Measurements from ENCODE around the gene KASH5.
"Not testable (repeated sequence)": the region's sequence is repeated elsewhere in the genome, so short reads cannot be mapped to it uniquely, and the experiment has no call there.

The KASH5 gene

DNA sequence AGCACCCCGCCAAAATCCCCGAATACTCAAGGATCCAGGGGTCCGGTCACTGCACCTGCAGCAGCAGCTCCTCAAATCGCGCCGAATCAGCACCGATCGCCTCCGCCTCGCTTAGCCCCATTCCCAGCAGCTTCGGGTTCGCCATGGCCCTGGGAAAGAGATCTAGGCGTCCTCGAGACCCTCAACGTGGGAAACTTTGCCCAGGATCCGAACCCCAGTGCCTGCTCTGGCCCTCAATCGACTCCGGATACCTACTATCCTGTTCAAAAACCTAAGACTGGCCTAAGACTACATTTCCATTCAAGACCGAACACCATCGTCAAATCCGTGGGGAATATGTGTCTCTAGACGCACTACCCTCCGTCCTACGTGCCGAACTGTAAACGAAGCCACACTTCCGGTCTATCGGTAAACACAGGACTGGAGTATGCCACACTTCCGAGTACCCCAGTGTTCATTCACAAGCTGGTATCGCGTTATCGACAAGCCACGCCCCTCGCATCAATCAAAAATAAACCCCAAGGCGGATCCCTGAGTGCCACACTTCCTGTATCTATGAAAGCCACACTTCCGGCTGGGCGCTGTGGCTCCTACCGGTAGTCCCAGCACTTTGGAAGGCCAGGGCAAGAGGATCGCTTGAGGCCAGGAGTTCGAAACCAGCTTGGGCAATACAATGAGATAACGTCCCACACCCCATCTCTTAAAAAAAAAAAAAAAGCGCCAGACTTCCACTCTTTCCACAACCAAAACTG is 63.6 kb downstream of the KASH5 start, which contains the start of gene PIH1D1:
Gene PIH1D1 (minus strand): TSS at position 385 of the 752 bp plus-strand sequence. CDS start 240 bp downstream, at position 145.
- Histone ChIP-seq H3K36me3 (ENCODE audit: insufficient read depth, low read length) (no peaks in the 10 kb centered on the region), H3K4me1 (ENCODE audit: insufficient read depth, low read length) (no peaks in the 10 kb centered on the region), H3K9ac (ENCODE audit: low read depth, low read length) (peak within 1 kb of the TSS; percentile 97), H3K9me3 (ENCODE audit: control insufficient read depth, insufficient read depth, low read length) (no peaks in the 10 kb centered on the region)

DNA sequence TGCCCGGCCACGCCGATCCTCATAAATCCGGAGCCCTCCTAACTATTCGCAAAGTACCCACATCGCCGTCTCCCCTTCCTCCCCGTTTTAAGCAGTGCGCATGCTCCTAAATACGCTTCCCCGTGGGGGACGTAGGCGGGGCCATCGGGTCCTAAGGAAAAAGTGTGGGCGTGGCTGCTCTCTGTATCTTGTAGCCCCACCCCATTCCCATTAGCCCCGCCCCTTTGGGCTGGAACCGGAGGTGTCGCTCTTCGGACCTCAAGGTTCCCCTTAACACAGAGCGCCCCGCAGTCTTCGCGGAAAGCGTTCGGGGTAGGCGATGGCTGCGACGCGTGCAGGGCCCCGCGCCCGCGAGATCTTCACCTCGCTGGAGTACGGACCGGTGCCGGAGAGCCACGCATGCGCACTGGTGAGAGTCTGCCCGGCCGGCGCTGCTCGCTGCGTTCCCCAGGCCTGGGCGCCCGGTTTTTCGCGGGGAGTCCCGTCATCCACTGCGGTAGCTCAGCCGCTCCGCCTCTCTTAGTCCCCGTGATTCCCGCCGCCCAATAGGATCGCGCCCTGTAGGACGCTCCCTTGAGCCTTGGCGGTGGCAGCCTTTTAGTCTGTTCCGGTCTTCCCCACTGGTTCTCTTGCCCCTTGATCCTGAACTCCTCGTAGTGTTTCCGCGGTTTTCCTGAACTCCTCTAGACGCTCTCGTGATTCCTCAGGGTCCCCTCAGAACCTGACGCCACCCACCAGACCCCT is 65.1 kb downstream of the KASH5 start, which contains the start of gene ALDH16A1:
Gene ALDH16A1 (plus strand): TSS at position 213 of the 744 bp plus-strand sequence. CDS start 107 bp downstream, at position 320.
- Histone ChIP-seq H3K9me3 (ENCODE audit: control insufficient read depth, insufficient read depth, low read length) (no peaks in the 10 kb centered on the region), H3K9ac (ENCODE audit: low read depth, low read length) (peak within 1 kb of the TSS; percentile 79), H3K36me3 (ENCODE audit: insufficient read depth, low read length) (no peaks in the 10 kb centered on the region), H3K4me1 (ENCODE audit: insufficient read depth, low read length) (no peaks in the 10 kb centered on the region)

GRCh38 chr19:49453757-49454240 is 65.8 kb downstream of the KASH5 start:
- Histone ChIP-seq H3K9ac (ENCODE audit: low read depth, low read length) (peak overlapping the region; percentile 79), H3K9me3 (ENCODE audit: control insufficient read depth, insufficient read depth, low read length) (no peaks in the 10 kb centered on the region), H3K36me3 (ENCODE audit: insufficient read depth, low read length) (no peaks in the 10 kb centered on the region), H3K4me1 (ENCODE audit: insufficient read depth, low read length) (no peaks in the 10 kb centered on the region)

DNA sequence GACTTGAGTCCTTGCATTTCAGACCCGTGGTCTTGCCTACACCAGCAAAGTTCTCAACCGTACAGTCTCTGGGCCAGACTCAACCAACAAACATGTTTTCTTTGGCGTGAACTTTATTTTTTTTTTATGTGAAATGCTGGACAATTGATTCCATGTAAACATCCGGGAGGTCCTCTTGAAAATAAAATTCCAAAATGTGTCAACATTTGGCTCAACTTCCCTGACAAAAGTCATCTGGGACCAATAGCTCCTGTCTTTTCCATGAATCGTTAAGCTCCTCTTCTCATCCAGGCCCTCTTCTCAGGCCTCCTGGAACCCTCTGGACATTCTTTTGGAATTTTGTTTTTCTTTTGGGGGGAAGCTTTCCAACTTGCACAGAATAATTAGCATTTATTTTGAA is 67.7 kb downstream of the KASH5 start:
- H3K36me3 ChIP-seq (ENCODE audit: insufficient read depth, low read length) = no peaks in the 10 kb centered on the region
- no peak overlapping the region for H3K9ac ChIP-seq (ENCODE audit: low read depth, low read length)
- no peaks in the 10 kb centered on the region for H3K4me1 ChIP-seq (ENCODE audit: insufficient read depth, low read length)
- no peaks in the 10 kb centered on the region for H3K9me3 ChIP-seq (ENCODE audit: control insufficient read depth, insufficient read depth, low read length)

DNA sequence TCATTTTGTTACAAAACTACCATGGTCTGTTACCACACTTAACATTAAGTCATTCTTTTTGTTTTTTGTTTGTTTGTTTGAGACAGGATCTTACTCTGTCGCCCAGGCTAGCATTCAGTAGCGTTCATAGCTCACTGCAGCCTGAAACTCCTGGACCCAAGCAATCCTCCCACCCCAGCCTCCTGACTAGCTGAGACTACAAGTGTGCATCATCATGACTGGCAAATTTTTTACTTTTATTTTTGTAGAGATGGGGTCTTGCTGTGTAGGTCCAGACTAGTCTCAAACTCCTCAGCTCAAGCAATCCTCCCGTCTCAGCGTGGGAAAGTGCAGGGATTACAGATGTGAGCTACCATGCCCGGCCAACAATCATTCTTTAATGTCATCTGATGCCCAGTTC is 68.3 kb downstream of the KASH5 start:
- Histone ChIP-seq H3K36me3 (ENCODE audit: insufficient read depth, low read length) (no peaks in the 10 kb centered on the region), H3K9me3 (ENCODE audit: control insufficient read depth, insufficient read depth, low read length) (no peaks in the 10 kb centered on the region), H3K4me1 (ENCODE audit: insufficient read depth, low read length) (no peaks in the 10 kb centered on the region), H3K9ac (ENCODE audit: low read depth, low read length) (no peak overlapping the region)

GRCh38 chr19:49458567-49458903 is 70.5 kb downstream of the KASH5 start:
- H3K36me3 ChIP-seq (ENCODE audit: insufficient read depth, low read length) = no peaks in the 10 kb centered on the region; the same call in 1 of the 2 replicates
- no peaks in the 10 kb centered on the region for H3K9me3 ChIP-seq (ENCODE audit: control insufficient read depth, insufficient read depth, low read length)
- H3K4me1 ChIP-seq (ENCODE audit: insufficient read depth, low read length) = no peaks in the 10 kb centered on the region
- no peak overlapping the region for H3K9ac ChIP-seq (ENCODE audit: low read depth, low read length)

DNA sequence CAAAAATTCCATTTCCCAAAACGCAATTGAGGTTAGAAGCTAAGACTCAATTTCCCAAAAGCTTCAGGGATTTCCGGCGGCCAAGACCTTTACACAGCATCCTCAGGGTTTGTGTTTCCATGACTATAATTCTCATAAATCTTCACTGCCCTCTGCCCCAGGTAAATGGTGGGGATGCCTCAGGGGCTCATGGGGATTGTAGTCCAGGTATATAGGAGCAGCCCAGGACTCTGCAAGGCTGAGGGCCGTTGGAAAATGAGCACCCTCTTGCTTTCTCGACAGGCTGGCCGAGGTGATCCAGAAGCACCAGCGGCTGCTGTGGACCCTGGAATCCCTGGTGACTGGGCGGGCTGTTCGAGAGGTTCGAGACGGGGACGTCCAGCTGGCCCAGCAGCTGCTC is 71.3 kb downstream of the KASH5 start:
- Histone ChIP-seq H3K4me1 (ENCODE audit: insufficient read depth, low read length) (no peaks in the 10 kb centered on the region), H3K9me3 (ENCODE audit: control insufficient read depth, insufficient read depth, low read length) (no peaks in the 10 kb centered on the region), H3K9ac (ENCODE audit: low read depth, low read length) (no peak overlapping the region), H3K36me3 (ENCODE audit: insufficient read depth, low read length) (no peaks in the 10 kb centered on the region; the same call in 1 of the 2 replicates)

GRCh38 chr19:49461130-49461529 is 73.1 kb downstream of the KASH5 start:
- not testable (repeated sequence) for H3K9ac ChIP-seq (ENCODE audit: low read depth, low read length); H3K9me3 ChIP-seq (ENCODE audit: control insufficient read depth, insufficient read depth, low read length); H3K4me1 ChIP-seq (ENCODE audit: insufficient read depth, low read length); H3K36me3 ChIP-seq (ENCODE audit: insufficient read depth, low read length)

DNA sequence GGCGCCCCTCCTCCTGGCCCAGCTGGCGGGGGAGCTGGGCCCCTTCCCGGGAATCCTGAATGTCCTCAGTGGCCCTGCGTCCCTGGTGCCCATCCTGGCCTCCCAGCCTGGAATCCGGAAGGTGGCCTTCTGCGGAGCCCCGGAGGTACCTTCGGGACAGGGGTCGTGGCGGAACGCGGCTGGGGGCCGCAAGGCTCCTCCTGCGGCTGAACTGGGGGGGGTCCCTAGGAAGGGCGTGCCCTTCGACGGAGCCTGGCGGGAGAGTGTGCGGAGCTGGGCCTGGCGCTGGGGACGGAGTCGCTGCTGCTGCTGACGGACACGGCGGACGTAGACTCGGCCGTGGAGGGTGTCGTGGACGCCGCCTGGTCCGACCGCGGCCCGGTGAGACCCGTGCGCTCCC is 73.6 kb downstream of the KASH5 start:
- H3K9ac ChIP-seq (ENCODE audit: low read depth, low read length) = no peak overlapping the region
- no peaks in the 10 kb centered on the region; the same call in 1 of the 2 replicates for H3K36me3 ChIP-seq (ENCODE audit: insufficient read depth, low read length)
- no peaks in the 10 kb centered on the region for H3K4me1 ChIP-seq (ENCODE audit: insufficient read depth, low read length)
- H3K9me3 ChIP-seq (ENCODE audit: control insufficient read depth, insufficient read depth, low read length) = no peaks in the 10 kb centered on the region

DNA sequence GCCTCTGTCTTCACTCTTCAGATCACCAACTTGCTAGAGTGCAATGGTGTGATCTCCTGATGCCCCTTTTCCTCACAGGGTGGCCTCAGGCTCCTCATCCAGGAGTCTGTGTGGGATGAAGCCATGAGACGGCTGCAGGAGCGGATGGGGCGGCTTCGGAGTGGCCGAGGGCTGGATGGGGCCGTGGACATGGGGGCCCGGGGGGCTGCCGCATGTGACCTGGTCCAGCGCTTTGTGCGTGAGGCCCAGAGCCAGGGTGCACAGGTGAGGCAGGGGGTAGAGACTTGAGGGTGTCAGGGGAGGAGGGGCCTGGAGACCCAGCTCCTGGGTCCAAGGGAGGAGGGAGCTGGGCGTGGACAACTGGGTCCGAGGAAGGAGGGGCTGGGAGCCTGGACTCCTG is 74.4 kb downstream of the KASH5 start:
- no peaks in the 10 kb centered on the region for H3K9me3 ChIP-seq (ENCODE audit: control insufficient read depth, insufficient read depth, low read length)
- H3K9ac ChIP-seq (ENCODE audit: low read depth, low read length) = no peak overlapping the region
- no peaks in the 10 kb centered on the region for H3K4me1 ChIP-seq (ENCODE audit: insufficient read depth, low read length)
- no peaks in the 10 kb centered on the region; the same call in 1 of the 2 replicates for H3K36me3 ChIP-seq (ENCODE audit: insufficient read depth, low read length)

DNA sequence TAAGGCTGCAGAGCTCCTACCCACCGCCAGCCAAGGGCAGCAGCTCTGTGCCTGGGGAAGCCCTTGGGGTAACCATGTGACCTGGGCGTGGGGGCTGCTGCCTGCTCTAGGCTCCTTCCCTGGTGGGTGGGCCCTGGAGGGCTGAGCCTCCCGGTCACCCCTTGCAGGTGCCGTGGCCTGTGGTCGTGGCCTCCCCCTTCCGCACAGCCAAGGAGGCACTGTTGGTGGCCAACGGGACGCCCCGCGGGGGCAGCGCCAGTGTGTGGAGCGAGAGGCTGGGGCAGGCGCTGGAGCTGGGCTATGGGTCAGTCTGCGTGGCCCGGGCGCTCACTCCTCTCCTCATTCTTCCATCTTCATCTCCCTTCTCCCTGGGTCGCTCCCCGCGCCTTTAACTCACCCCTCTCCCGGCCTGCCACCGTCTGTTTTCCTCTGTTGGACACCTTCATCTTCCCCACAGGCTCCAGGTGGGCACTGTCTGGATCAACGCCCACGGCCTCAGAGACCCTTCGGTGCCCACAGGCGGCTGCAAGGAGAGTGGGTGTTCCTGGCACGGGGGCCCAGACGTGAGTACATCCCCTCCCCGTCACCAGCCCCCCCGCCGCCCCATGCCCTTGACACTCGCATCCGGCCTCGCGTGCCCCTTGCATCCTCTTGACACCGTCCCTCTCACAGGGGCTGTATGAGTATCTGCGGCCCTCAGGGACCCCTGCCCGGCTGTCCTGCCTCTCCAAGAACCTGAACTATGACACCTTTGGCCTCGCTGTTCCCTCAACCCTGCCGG is 76.1 kb downstream of the KASH5 start:
- Histone ChIP-seq H3K9ac (ENCODE audit: low read depth, low read length) (no peak overlapping the region), H3K9me3 (ENCODE audit: control insufficient read depth, insufficient read depth, low read length) (no peaks in the 10 kb centered on the region), H3K4me1 (ENCODE audit: insufficient read depth, low read length) (peaks cover 3% of the 10 kb centered on the region; the same call in 1 of the 2 replicates), H3K36me3 (ENCODE audit: insufficient read depth, low read length) (no peaks in the 10 kb centered on the region; the same call in 1 of the 2 replicates)

GRCh38 chr19:49465371-49465770 is 77.3 kb downstream of the KASH5 start:
- H3K4me1 ChIP-seq (ENCODE audit: insufficient read depth, low read length) = peaks cover 3% of the 10 kb centered on the region; the same call in 1 of the 2 replicates
- H3K9me3 ChIP-seq (ENCODE audit: control insufficient read depth, insufficient read depth, low read length) = no peaks in the 10 kb centered on the region
- no peaks in the 10 kb centered on the region; the same call in 1 of the 2 replicates for H3K36me3 ChIP-seq (ENCODE audit: insufficient read depth, low read length)
- H3K9ac ChIP-seq (ENCODE audit: low read depth, low read length) = no peak overlapping the region
